Right lobe of liver (tissue), 6 donors: ENCODE results near the gene SMPD3. TPM values are rescaled to one million over a fixed set of nuclear protein-coding genes. Genes with fewer than 3 reads are reported as not detected.

Experiments used
- ATAC-seq, 4 donors: fragments of 200-7000 bp; cut with Tn5 transposase; one replicate each; pipeline ENCODE4 v1.9.1; 2020; ENCODE audit warnings: mild to moderate bottlenecking in 4 of 4, moderate library complexity in 4 of 4
- DNase-seq, 3 donors: peaks; one replicate each; pipeline ENCODE4 v3.0.0-alpha.2; 2020
- H3K27ac ChIP-seq, 3 donors: fragments of 200-600 bp; one replicate each; pipeline ENCODE4 v1.8.0; 2022
- H3K27me3 ChIP-seq, 2 donors: fragments of 200-600 bp; one replicate each; pipeline ENCODE4 v1.8.0; 2022
- H3K36me3 ChIP-seq, 4 donors: fragments of 200-600 bp; sonication (generic) in 1 of 4; one replicate each; pipeline versions ENCODE4 v1.5.1 to v1.8.0; 2017 to 2022; ENCODE audit warnings: control low read depth in 1 of 4
- H3K4me1 ChIP-seq, 4 donors: fragments of 200-600 bp; sonication (generic) in 1 of 4; one replicate each; pipeline versions ENCODE4 v1.5.1 to v1.8.0; 2017 to 2022; ENCODE audit warnings: control low read depth in 1 of 4
- H3K4me3 ChIP-seq, 3 donors: fragments of 200-600 bp; one replicate each; pipeline ENCODE4 v1.8.0; 2022
- H3K9me3 ChIP-seq, 4 donors: fragments of 200-600 bp; sonication (generic) in 1 of 4; one replicate each; pipeline versions ENCODE4 v1.5.1 to v1.8.0; 2017 to 2022; ENCODE audit warnings: control low read depth in 1 of 4
- CTCF ChIP-seq, 4 donors: fragments of 200-600 bp in 3 of 4; fragments of 450-650 bp in 1 of 4; IDR thresholded peaks; one replicate each; pipeline versions ENCODE4 v1.5.1 to v1.8.0; 2016 to 2022; ENCODE audit warnings: antibody characterized with exemption in 4 of 4, mild to moderate bottlenecking in 2 of 4
- POLR2A ChIP-seq: fragments of 450-650 bp; IDR thresholded peaks from one replicate; pipeline ENCODE4 v1.6.1; 2017; ENCODE audit warnings: antibody characterized with exemption, mild to moderate bottlenecking
- WGBS: methylation state at CpG from one replicate; pipeline ENCODE4 v1.1.6; 2018; ENCODE audit warnings: low coverage, low lambda C conversion rate; ENCODE audit not compliant: insufficient coverage; ENCODE audit errors: missing lambda C conversion rate; 5-methylcytosine and 5-hydroxymethylcytosine counted together
- intact Hi-C, 2 donors: fragments of 100-400 bp; cut with DNase I; formaldehyde crosslinking; loops; one replicate each; pipeline versions ENCODE4 v1.11.2 to v1.14.1; 2022
- total RNA-seq, 6 experiments: library from RNA; depleted of rRNA in 2 of 6; stranded (reverse); fragments of >200 nt in 2 of 6; fragmentation: NEBNext Ultra II Directional in 3 of 6; extraction: Animal tissue kit (Norgen Biotek cat#: 25700) in 3 of 6; gene quantifications; one replicate each; pipeline versions ENCODE4 v1.1.0 to v1.2.4, GENCODE V29; 2016 to 2023
- donor health status: DM: no; HTN: yes; CAD: no.
- donor health status: DM: no; HTN: no; CAD: no.
- donor health status: DM: no; HTN: no; CAD: no.
- donor health status: DM: no; HTN: yes; CAD: no.
- donor health status: DM: no; HTN: yes; CAD: no.

SMPD3 gene
- total RNA-seq, 6 experiments from 2014 or later: 0.18 to 27.2 (median 5.0) TPM

GRCh38 chr16:68396481-68396880, 51.8 kb downstream of the SMPD3 start:
- 13% methylated on average over 6 of the region's 6 CpGs for WGBS

GRCh38 chr16:68395815-68396214, 52.5 kb downstream of the SMPD3 start:
- peak in 1 of 4 donors; percentile 4 for ATAC-seq

More at GRCh38 chr16:68396481-68396880, 51.8 kb downstream of the SMPD3 start:
- no peaks in the 10 kb centered on the region for H3K9me3 ChIP-seq
- ATAC-seq (peak; percentile 91 to 99 (median 96)), DNase-seq (peak; percentile 55 to 74 (median 68))
- peaks cover 0 to 7% (median 0%) of the 10 kb centered on the region in 4 donors for H3K4me1 ChIP-seq
- TF ChIP-seq CTCF (IDR thresholded peaks at IDR 0.05) (peak; percentile 81 to 86 (median 84)), POLR2A (no peak)
- H3K4me3 ChIP-seq: no peak overlapping the region
- intact Hi-C loops: loop anchor here (5.0 to 10.0 kb wide), 2 partner anchors 106 to 108 kb away; no protein-coding TSS in a partner anchor
- H3K27ac ChIP-seq: no peak overlapping the region
- no peaks in the 10 kb centered on the region for H3K27me3 ChIP-seq
- no peaks in the 10 kb centered on the region for H3K36me3 ChIP-seq

GRCh38 chr16:68395167-68395786, 53.0 kb downstream of the SMPD3 start:
- H3K27ac ChIP-seq: no peak overlapping the region
- no peak for DNase-seq
- intact Hi-C loops: loop anchor here (5.0 to 10.0 kb wide), 2 partner anchors 107 to 110 kb away; no protein-coding TSS in a partner anchor

More at GRCh38 chr16:68395815-68396214, 52.5 kb downstream of the SMPD3 start:
- H3K4me1 ChIP-seq: peaks cover 0 to 7% (median 0%) of the 10 kb centered on the region in 4 donors
- no peak for TF ChIP-seq CTCF (IDR thresholded peaks at IDR 0.05)
- TF ChIP-seq POLR2A: no peak
- WGBS: 100% methylated on average over 2 of the region's 4 CpGs
- intact Hi-C loops: loop anchor here (5.0 to 10.0 kb wide), 2 partner anchors 106 to 109 kb away; no protein-coding TSS in a partner anchor
- H3K27me3 ChIP-seq: no peaks in the 10 kb centered on the region
- H3K36me3 ChIP-seq: no peaks in the 10 kb centered on the region
- DNase-seq: peak in 1 of 3 donors; percentile 30
- H3K27ac ChIP-seq: no peak overlapping the region
- no peaks in the 10 kb centered on the region for H3K9me3 ChIP-seq
- H3K4me3 ChIP-seq: no peak overlapping the region

GRCh38 chr16:68393333-68393732, 55.0 kb downstream of the SMPD3 start:
- no peak for TF ChIP-seq POLR2A
- TF ChIP-seq CTCF (IDR thresholded peaks at IDR 0.05): no peak
- no peaks in the 10 kb centered on the region for H3K27me3 ChIP-seq
- H3K27ac ChIP-seq: no peak overlapping the region
- no peaks in the 10 kb centered on the region for H3K9me3 ChIP-seq
- H3K4me1 ChIP-seq: peaks cover 0 to 21% (median 6%) of the 10 kb centered on the region in 4 donors
- WGBS: 63% methylated on average over 3 of the region's 3 CpGs
- DNase-seq: no peak
- no peak for ATAC-seq
- no peaks in the 10 kb centered on the region for H3K36me3 ChIP-seq
- intact Hi-C loops: loop anchor here in 1 of 2 donors (10.0 kb wide), 1 partner anchor 111 kb away; no protein-coding TSS in a partner anchor
- no peak overlapping the region for H3K4me3 ChIP-seq

More at GRCh38 chr16:68395167-68395786, 53.0 kb downstream of the SMPD3 start:
- Histone ChIP-seq H3K36me3 (no peaks in the 10 kb centered on the region), H3K27me3 (no peaks in the 10 kb centered on the region), H3K4me3 (no peak overlapping the region), H3K9me3 (no peaks in the 10 kb centered on the region), H3K4me1 (peaks cover 0 to 7% (median 0%) of the 10 kb centered on the region in 4 donors)
- no peak for ATAC-seq
- 70% methylated on average over 7 of the region's 8 CpGs for WGBS
- TF ChIP-seq POLR2A: no peak
- no peak for TF ChIP-seq CTCF (IDR thresholded peaks at IDR 0.05)
